H1 (cell line): ENCODE measurements around the gene KCNQ1OT1. TPM values are rescaled to one million over a fixed set of nuclear protein-coding genes. Genes with fewer than 3 reads are reported as not detected.
A peak's percentile ranks its signal among the peaks of the same experiment; 100 is the strongest.

ENCODE experiments used
- CTCF ChIA-PET: fragments of 300-600 bp; sonication (Branson Sonifier 250); formaldehyde crosslinking; loops from one replicate; lab custom pipeline; 2021; ENCODE audit not compliant: partially characterized antibody; lab: Charles Lee
- POLR2A ChIA-PET: fragments of 300-600 bp; sonication (Branson Sonifier 250); formaldehyde crosslinking; loops from one replicate; lab custom pipeline; 2021; ENCODE audit warnings: inconsistent platforms; ENCODE audit not compliant: partially characterized antibody; lab: Charles Lee
- DNase-seq, 2 experiments: peaks; one replicate each; pipeline versions ENCODE4 v3.0.0 to v3.0.0-alpha.2; 2010 to 2022; ENCODE audit warnings: low spot score in 2 of 2, low read depth in 1 of 2, mixed read lengths in 1 of 2
- FAIRE-seq: peaks from 2 replicates; lab custom pipeline; 2011; peaks lifted over from hg19 to GRCh38; lab: Jason Lieb, UNC
- H2AFZ ChIP-seq: 2 replicates; pipeline ENCODE4 v1.8.1; 2012; ENCODE audit warnings: low read length, inconsistent platforms
- H2AK5ac ChIP-seq: 2 replicates; pipeline ENCODE4 v1.6.1; 2013; ENCODE audit warnings: low read depth, low read length
- H2BK120ac ChIP-seq: replicated peaks from 2 replicates; pipeline ENCODE3; 2013; ENCODE audit warnings: low read depth, low read length, inconsistent platforms
- H2BK12ac ChIP-seq: 2 replicates; pipeline ENCODE4 v1.6.1; 2013; ENCODE audit warnings: low read depth, low read length
- H2BK15ac ChIP-seq: 2 replicates; pipeline ENCODE4 v1.6.1; 2013; ENCODE audit warnings: low read length
- H2BK20ac ChIP-seq: 2 replicates; pipeline ENCODE4 v1.6.1; 2013; ENCODE audit warnings: low read length
- H2BK5ac ChIP-seq: 2 replicates; pipeline ENCODE4 v1.6.1; 2013; ENCODE audit warnings: low read depth, low read length
- H3K14ac ChIP-seq: 2 replicates; pipeline ENCODE4 v1.6.1; 2013; ENCODE audit warnings: inconsistent platforms; ENCODE audit not compliant: insufficient read length
- H3K18ac ChIP-seq: 2 replicates; pipeline ENCODE4 v1.6.1; 2013; ENCODE audit warnings: low read length; ENCODE audit errors: extremely low read depth
- H3K23ac ChIP-seq: 2 replicates; pipeline ENCODE4 v1.6.1; 2013; ENCODE audit warnings: inconsistent platforms; ENCODE audit not compliant: insufficient read length
- H3K23me2 ChIP-seq: 2 replicates; pipeline ENCODE4 v1.6.1; 2013; ENCODE audit warnings: low read depth, low read length
- H3K27ac ChIP-seq: 2 replicates; pipeline ENCODE4 v1.6.1; 2011; ENCODE audit warnings: low read depth, low read length, inconsistent platforms
- H3K27me3 ChIP-seq, 4 experiments: replicated peaks in 1 of 4; 1 replicate in 1 of 4; 2 replicates in 3 of 4; pipeline versions ENCODE4 v1.6.1 to v1.8.1; 2011 to 2013; ENCODE audit warnings: low read length in 3 of 4, mild to moderate bottlenecking in 3 of 4, inconsistent platforms in 2 of 4, mixed read lengths in 2 of 4, moderate library complexity in 1 of 4; ENCODE audit not compliant: control insufficient read depth in 3 of 4, insufficient read depth in 3 of 4; ENCODE audit errors: extremely low read depth in 1 of 4
- H3K36me3 ChIP-seq, 4 experiments: 2 replicates each; pipeline versions ENCODE4 v1.6.1 to v1.8.1; 2011 to 2013; ENCODE audit warnings: mild to moderate bottlenecking in 4 of 4, low read length in 3 of 4, moderate library complexity in 2 of 4, control low read depth in 1 of 4, inconsistent platforms in 1 of 4; ENCODE audit not compliant: insufficient read depth in 4 of 4, control insufficient read depth in 2 of 4
- H3K4ac ChIP-seq: replicated peaks from 2 replicates; pipeline ENCODE3; 2013; ENCODE audit warnings: low read length, low read depth, mixed read lengths, inconsistent platforms; ENCODE audit not compliant: insufficient read length
- H3K4me1 ChIP-seq, 4 experiments: replicated peaks in 1 of 4; 1 replicate in 1 of 4; 2 replicates in 3 of 4; pipeline versions ENCODE4 v1.6.1 to v1.8.1; 2011 to 2013; ENCODE audit warnings: low read length in 3 of 4, inconsistent platforms in 2 of 4, mixed read lengths in 1 of 4; ENCODE audit not compliant: insufficient read depth in 4 of 4, control insufficient read depth in 3 of 4
- H3K4me2 ChIP-seq, 2 experiments: 2 replicates each; pipeline versions ENCODE4 v1.6.1 to v1.8.1; 2011 to 2013; ENCODE audit warnings: low read depth in 2 of 2, low read length in 2 of 2, control low read depth in 1 of 2, inconsistent platforms in 1 of 2, mild to moderate bottlenecking in 1 of 2; ENCODE audit not compliant: insufficient read depth in 1 of 2
- H3K4me3 ChIP-seq, 4 experiments: fragments of 200-600, 300-600 bp in 1 of 4; sonication (generic), shearing (Covaris generic), sonication (Bioruptor Twin) in 1 of 4; 2 replicates each; pipeline versions ENCODE4 v1.5.1 to v1.8.1; 2011 to 2016; ENCODE audit warnings: low read length in 4 of 4, low read depth in 3 of 4, control low read depth in 2 of 4, inconsistent platforms in 2 of 4, mild to moderate bottlenecking in 2 of 4, mixed read lengths in 1 of 4, moderate library complexity in 1 of 4; ENCODE audit not compliant: insufficient read depth in 2 of 4; ENCODE audit errors: extremely low read depth in 1 of 4
- H3K56ac ChIP-seq: replicated peaks from 2 replicates; pipeline ENCODE3; 2013; ENCODE audit warnings: low read depth, mild to moderate bottlenecking, mixed read lengths, low read length, inconsistent platforms; ENCODE audit not compliant: insufficient read length
- H3K79me1 ChIP-seq: 2 replicates; pipeline ENCODE4 v1.6.1; 2013; ENCODE audit warnings: low read depth, low read length, control low read depth
- H3K79me2 ChIP-seq, 2 experiments: 2 replicates each; pipeline versions ENCODE4 v1.6.1 to v1.8.1; 2012 to 2013; ENCODE audit warnings: low read length in 2 of 2, mild to moderate bottlenecking in 2 of 2, inconsistent platforms in 1 of 2; ENCODE audit not compliant: insufficient read depth in 2 of 2, control insufficient read depth in 1 of 2
- H3K9ac ChIP-seq, 4 experiments: replicated peaks in 1 of 4; 1 replicate in 1 of 4; 2 replicates in 3 of 4; pipeline versions ENCODE4 v1.6.1 to v1.8.1; 2011 to 2013; ENCODE audit warnings: low read depth in 3 of 4, low read length in 3 of 4, control low read depth in 2 of 4, mild to moderate bottlenecking in 2 of 4, moderate library complexity in 2 of 4, inconsistent platforms in 1 of 4; ENCODE audit errors: extremely low read depth in 1 of 4
- H3K9me3 ChIP-seq, 2 experiments: 2 replicates each; pipeline versions ENCODE4 v1.6.1 to v1.8.1; 2012 to 2013; ENCODE audit warnings: mild to moderate bottlenecking in 2 of 2, moderate library complexity in 2 of 2, control low read depth in 1 of 2, inconsistent platforms in 1 of 2, low read depth in 1 of 2, low read length in 1 of 2, mixed read lengths in 1 of 2; ENCODE audit not compliant: insufficient read depth in 2 of 2
- H4K20me1 ChIP-seq, 2 experiments: replicated peaks in 1 of 2; 2 replicates each; pipeline versions ENCODE3 to v1.8.1; 2011 to 2013; ENCODE audit warnings: inconsistent platforms in 2 of 2, low read length in 2 of 2, mild to moderate bottlenecking in 1 of 2; ENCODE audit not compliant: insufficient read depth in 2 of 2, control insufficient read depth in 1 of 2
- H4K5ac ChIP-seq: 2 replicates; pipeline ENCODE4 v1.6.1; 2013; ENCODE audit warnings: low read length, low read depth, mixed read lengths, inconsistent platforms; ENCODE audit not compliant: insufficient read length
- H4K8ac ChIP-seq: 2 replicates; pipeline ENCODE4 v1.8.0; 2013; ENCODE audit warnings: mild to moderate bottlenecking, moderate library complexity, low read length, inconsistent platforms; ENCODE audit not compliant: insufficient read depth; ENCODE audit errors: extremely low read depth
- H4K91ac ChIP-seq: replicated peaks from 2 replicates; pipeline ENCODE3; 2013; ENCODE audit warnings: low read length, mixed read lengths, inconsistent platforms; ENCODE audit not compliant: insufficient read length
- CHD2 ChIP-seq: IDR thresholded peaks from 2 replicates; pipeline ENCODE4 v1.6.1; 2012; ENCODE audit warnings: low read length, improper control_type of control experiment
- KDM4A ChIP-seq: IDR thresholded peaks from one replicate; pipeline ENCODE4 v1.7.1; 2012; ENCODE audit warnings: low read depth, mild to moderate bottlenecking, moderate library complexity, low read length, inconsistent platforms; ENCODE audit not compliant: severe bottlenecking
- WGBS, 2 experiments: shearing (Covaris generic) in 1 of 2; methylation state at CpG; one replicate each; pipeline versions ENCODE4 v1.1.6 to v1.1.7; 2013 to 2015; ENCODE audit warnings: low lambda C conversion rate in 2 of 2, mixed read lengths in 2 of 2, inconsistent platforms in 1 of 2, low coverage in 1 of 2, missing lambda C conversion rate in 1 of 2; ENCODE audit not compliant: insufficient replicate concordance in 2 of 2, insufficient coverage in 1 of 2, insufficient read length in 1 of 2; ENCODE audit errors: extremely low coverage in 1 of 2, missing lambda C conversion rate in 1 of 2; 5-methylcytosine and 5-hydroxymethylcytosine counted together
- polyA plus RNA-seq, 7 experiments: library from polyadenylated mRNA; depleted of rRNA in 3 of 7; stranded (reverse) in 5 of 7; unstranded in 2 of 7; fragments of >200 nt in 5 of 7; fragments of 200-250 nt in 2 of 7; gene quantifications; 1 replicate in 5 of 7; 2 replicates in 1 of 7; 4 replicates in 1 of 7; pipeline versions ENCODE4 v1.2.1 to v1.2.3, GENCODE V29; 2011 to 2013; ENCODE audit warnings: missing spikeins in 2 of 7, mixed read lengths in 2 of 7
- total RNA-seq: library from RNA; stranded (reverse); fragmentation: NEBNext Ultra II Directional; extraction: Animal tissue kit (Norgen Biotek cat#: 25700); gene quantifications from 2 replicates; pipeline ENCODE4 v1.2.1, GENCODE V29; 2021

Gene KCNQ1OT1
- total and polyA plus RNA-seq, 2 of the 8 experiments (the other 6 are each of a cell fraction or from before 2014, with no cell fraction given) = 0.21 to 1.2 TPM

DNA sequence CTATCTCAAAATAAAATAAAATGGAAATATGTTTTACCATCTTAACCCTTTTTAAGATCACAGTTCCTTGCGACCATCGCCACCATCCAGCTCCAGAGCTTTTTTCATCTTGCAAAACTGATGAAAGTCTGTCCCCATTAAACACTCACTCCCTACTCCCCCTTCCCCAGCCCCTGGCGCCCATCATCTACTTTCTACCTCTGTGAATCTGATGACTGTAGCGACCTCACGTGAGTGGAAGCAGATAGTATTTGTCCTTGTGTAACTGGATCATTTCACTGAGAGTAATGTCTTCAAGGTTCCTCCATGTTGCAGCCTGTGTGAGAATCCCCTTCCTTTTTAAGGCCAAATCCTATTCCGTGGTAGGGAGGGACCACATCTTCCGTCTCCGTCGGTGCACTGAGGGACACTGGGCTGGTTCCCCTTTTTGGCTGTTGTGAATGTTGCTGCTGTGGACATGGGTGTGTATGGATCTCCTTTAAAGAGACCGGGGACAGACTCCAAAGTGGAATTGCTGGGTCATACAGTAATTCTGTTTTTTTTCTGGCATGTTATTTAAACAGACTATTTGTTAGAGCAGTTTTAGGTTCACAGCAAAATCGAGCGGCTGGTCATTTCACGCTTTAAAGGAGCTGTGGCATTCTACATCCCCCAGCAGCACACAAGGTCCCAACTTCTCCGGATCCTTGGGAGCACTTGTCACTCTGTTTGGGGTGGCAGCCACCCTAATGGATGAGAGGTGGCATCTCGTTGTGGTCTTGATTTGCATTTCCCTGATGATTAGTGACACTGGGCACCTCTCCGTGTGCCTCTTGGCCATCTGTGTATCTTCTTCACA lies 135.0 kb downstream of the KCNQ1OT1 start:
- H2BK12ac ChIP-seq = 0 out of 2 replicates have a peak overlapping the region, but pooled peaks have one; percentile 9
- POLR2A ChIA-PET = no interaction called here
- H2BK120ac ChIP-seq = no peak overlapping the region
- peaks cover 0 to 5% of the 10 kb centered on the region in 2 experiments for H4K20me1 ChIP-seq
- no peaks in the 10 kb centered on the region for H3K9me3 ChIP-seq
- WGBS, 2 experiments = 89% methylated on average over 16 of the region's 16 CpGs; no CpG with 5 or more reads in 1 of the 2 experiments
- H2AFZ ChIP-seq = no peak overlapping the region
- no peak overlapping the region for H3K4me2 ChIP-seq
- no peak overlapping the region for H3K4ac ChIP-seq
- H3K27me3 ChIP-seq = peaks cover 0 to 55% (median 33%) of the 10 kb centered on the region in 4 experiments; a peak in 6 of 7 replicates
- no peak overlapping the region for H3K56ac ChIP-seq
- no peak overlapping the region for H4K91ac ChIP-seq
- H4K8ac ChIP-seq = no peak overlapping the region
- no peak overlapping the region for H2BK5ac ChIP-seq
- no peaks in the 10 kb centered on the region for H3K36me3 ChIP-seq
- H2BK20ac ChIP-seq = no peak overlapping the region
- peaks cover 0 to 9% (median 2%) of the 10 kb centered on the region in 4 experiments; a peak in 3 of 7 replicates for H3K4me1 ChIP-seq
- no peak overlapping the region for H3K4me3 ChIP-seq
- no peaks in the 10 kb centered on the region for H3K79me2 ChIP-seq
- no peaks in the 10 kb centered on the region for H3K23me2 ChIP-seq
- FAIRE-seq (no peak), DNase-seq (no peak)
- H3K9ac ChIP-seq = no peak overlapping the region
- CTCF ChIA-PET = interaction anchor here (1.0 to 7.6 kb wide), 5 partner anchors 26 to 336 kb away, joined by 3 to 51 read pairs (median 4); partner anchors contain the start of gene CDKN1C
- no peaks in the 10 kb centered on the region for H3K79me1 ChIP-seq
- no peak overlapping the region for H2AK5ac ChIP-seq
- TF ChIP-seq CHD2 (no peak), KDM4A (no peak)
- no peak overlapping the region for H3K23ac ChIP-seq
- no peak overlapping the region for H4K5ac ChIP-seq
- no peak overlapping the region for H3K27ac ChIP-seq
- no peak overlapping the region for H3K14ac ChIP-seq
- H3K18ac ChIP-seq = no peak overlapping the region
- no peak overlapping the region for H2BK15ac ChIP-seq
